ENCODE data around the gene SLCO3A1.

The SLCO3A1 gene

DNA sequence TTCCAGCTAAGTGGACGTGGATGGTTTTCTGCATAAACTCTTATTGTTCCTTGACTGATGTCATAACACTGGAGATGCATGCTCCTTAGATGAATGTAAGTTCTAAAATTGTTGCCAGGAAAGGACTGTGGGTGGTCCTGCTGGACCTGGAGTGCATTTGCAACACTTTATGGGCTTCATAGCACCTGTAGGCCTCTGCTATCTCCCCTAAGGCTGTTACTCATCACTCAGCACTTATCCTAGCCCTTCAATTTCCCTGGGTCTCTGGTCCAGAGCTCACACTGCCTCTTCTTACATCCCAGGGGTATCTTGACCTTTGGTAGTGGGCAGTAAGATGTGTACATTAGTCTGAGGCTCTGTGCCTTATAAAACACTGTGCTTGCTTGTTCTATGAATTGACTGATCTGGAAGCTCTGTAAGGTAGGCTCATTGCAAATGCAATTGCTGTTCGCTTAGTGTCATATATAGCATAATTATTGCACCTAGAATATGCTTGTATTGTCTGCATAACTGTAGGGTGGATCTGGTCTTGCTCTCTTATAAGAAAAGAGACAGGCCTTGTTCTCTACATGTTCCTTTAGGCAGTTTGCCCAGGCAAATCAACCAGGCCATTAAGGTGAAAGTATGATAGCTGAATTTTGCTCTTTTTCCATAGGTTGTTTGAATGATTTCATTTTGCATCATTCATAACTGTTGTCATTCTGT, 35.8 kb downstream of the SLCO3A1 start:
- Histone ChIP-seq H2BK5ac (ENCODE audit: low read length) (no peak overlapping the region), H3K4me3 (ENCODE audit: low read length) (no peak overlapping the region), H3K4me2 (ENCODE audit: low read length) (no peak overlapping the region), H4K5ac (ENCODE audit: low read length) (no peak overlapping the region), H3K56ac (ENCODE audit: low read length) (no peak overlapping the region), H3K27me3 (ENCODE audit: insufficient read depth, low read length, poor library complexity) (no peaks in the 10 kb centered on the region), H3K27ac (ENCODE audit: low read depth, low read length) (no peak overlapping the region), H3K4ac (ENCODE audit: low read depth, low read length) (no peak overlapping the region), H3K23ac (ENCODE audit: low read length) (no peak overlapping the region), H3K36me3 (ENCODE audit: control insufficient read depth, insufficient read depth, low read length) (no peaks in the 10 kb centered on the region), H2BK120ac (ENCODE audit: low read depth, low read length) (no peak overlapping the region), H2BK15ac (replicated peaks; ENCODE audit: low read depth) (no peak overlapping the region), H3K4me1 (ENCODE audit: control insufficient read depth, low read depth, low read length) (no peaks in the 10 kb centered on the region), H4K8ac (ENCODE audit: low read depth, low read length) (no peak overlapping the region), H3K18ac (ENCODE audit: low read length) (no peak overlapping the region), H3K79me1 (ENCODE audit: low read length) (no peaks in the 10 kb centered on the region), H2AK5ac (ENCODE audit: low read length) (no peak overlapping the region), H3K79me2 (ENCODE audit: control insufficient read depth, insufficient read depth, low read length) (no peaks in the 10 kb centered on the region), H3K9ac (ENCODE audit: low read length) (no peak overlapping the region)
- no peak for DNase-seq
- no CpG with 5 or more reads among the region's 2 CpGs for WGBS (ENCODE audit: extremely low coverage, insufficient coverage, low lambda C conversion rate)

DNA sequence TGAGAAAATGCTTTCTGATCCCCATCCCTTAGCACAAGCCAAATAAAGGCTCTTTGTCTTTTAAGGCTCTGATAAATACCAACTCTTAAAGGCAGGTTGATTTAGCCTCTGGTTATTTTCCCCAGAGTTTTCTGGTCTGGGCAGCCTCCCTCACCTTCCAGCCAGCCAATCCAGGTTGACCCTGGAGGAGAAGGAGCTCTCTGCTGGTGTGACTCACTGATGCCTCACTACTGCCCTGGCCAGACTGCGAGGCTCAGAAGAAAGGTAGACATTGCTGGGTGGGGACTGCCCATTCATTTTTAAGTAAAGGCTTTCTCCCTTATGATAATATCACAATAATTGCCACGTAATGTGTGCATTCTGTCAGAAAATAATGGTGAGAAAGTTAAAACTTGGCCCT, 37.1 kb downstream of the SLCO3A1 start:
- H3K27ac ChIP-seq (ENCODE audit: low read depth, low read length) = no peak overlapping the region
- H3K4me2 ChIP-seq (ENCODE audit: low read length) = no peak overlapping the region
- H3K36me3 ChIP-seq (ENCODE audit: control insufficient read depth, insufficient read depth, low read length) = no peaks in the 10 kb centered on the region
- no peaks in the 10 kb centered on the region for H3K27me3 ChIP-seq (ENCODE audit: insufficient read depth, low read length, poor library complexity)
- H3K23ac ChIP-seq (ENCODE audit: low read length) = no peak overlapping the region
- H4K8ac ChIP-seq (ENCODE audit: low read depth, low read length) = no peak overlapping the region
- H2BK15ac ChIP-seq (replicated peaks; ENCODE audit: low read depth) = no peak overlapping the region
- H2AK5ac ChIP-seq (ENCODE audit: low read length) = no peak overlapping the region
- WGBS (ENCODE audit: extremely low coverage, insufficient coverage, low lambda C conversion rate) = no CpG with 5 or more reads among the region's 2 CpGs
- H3K18ac ChIP-seq (ENCODE audit: low read length) = no peak overlapping the region
- H3K4me3 ChIP-seq (ENCODE audit: low read length) = no peak overlapping the region
- no peak overlapping the region for H3K4ac ChIP-seq (ENCODE audit: low read depth, low read length)
- no peak for DNase-seq
- no peak overlapping the region for H2BK120ac ChIP-seq (ENCODE audit: low read depth, low read length)
- H3K56ac ChIP-seq (ENCODE audit: low read length) = no peak overlapping the region
- no peaks in the 10 kb centered on the region for H3K4me1 ChIP-seq (ENCODE audit: control insufficient read depth, low read depth, low read length)
- H2BK5ac ChIP-seq (ENCODE audit: low read length) = no peak overlapping the region
- no peak overlapping the region for H4K5ac ChIP-seq (ENCODE audit: low read length)
- H3K9ac ChIP-seq (ENCODE audit: low read length) = no peak overlapping the region
- H3K79me2 ChIP-seq (ENCODE audit: control insufficient read depth, insufficient read depth, low read length) = no peaks in the 10 kb centered on the region
- no peaks in the 10 kb centered on the region for H3K79me1 ChIP-seq (ENCODE audit: low read length)

DNA sequence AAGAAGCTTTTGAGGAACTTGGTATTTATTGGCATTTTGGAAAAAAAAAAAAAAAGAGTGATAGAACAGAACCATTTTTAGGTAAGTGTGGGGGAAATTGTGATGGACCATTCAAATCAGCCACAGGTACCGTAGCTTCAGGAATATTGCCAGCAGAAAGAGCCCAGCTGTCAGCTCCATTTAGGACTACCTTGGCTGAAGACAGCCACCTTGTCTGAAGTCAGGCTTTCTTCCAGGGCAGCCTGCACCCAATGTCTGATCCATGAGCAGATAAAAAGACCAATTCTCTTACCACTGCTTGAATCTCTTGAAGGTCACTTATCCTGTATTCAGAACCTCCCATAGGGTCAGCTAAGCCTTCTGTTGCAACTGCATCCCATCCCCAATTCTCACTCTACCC, 37.6 kb downstream of the SLCO3A1 start:
- H2BK15ac ChIP-seq (replicated peaks; ENCODE audit: low read depth) = no peak overlapping the region
- H3K4ac ChIP-seq (ENCODE audit: low read depth, low read length) = no peak overlapping the region
- no peak overlapping the region for H2BK5ac ChIP-seq (ENCODE audit: low read length)
- H3K9ac ChIP-seq (ENCODE audit: low read length) = no peak overlapping the region
- H3K27me3 ChIP-seq (ENCODE audit: insufficient read depth, low read length, poor library complexity) = no peaks in the 10 kb centered on the region
- H4K8ac ChIP-seq (ENCODE audit: low read depth, low read length) = no peak overlapping the region
- no peak overlapping the region for H3K4me3 ChIP-seq (ENCODE audit: low read length)
- WGBS (ENCODE audit: extremely low coverage, insufficient coverage, low lambda C conversion rate) = no CpG with 5 or more reads among the region's 1 CpG
- H3K36me3 ChIP-seq (ENCODE audit: control insufficient read depth, insufficient read depth, low read length) = no peaks in the 10 kb centered on the region
- no peak for DNase-seq
- H2BK120ac ChIP-seq (ENCODE audit: low read depth, low read length) = no peak overlapping the region
- H3K4me2 ChIP-seq (ENCODE audit: low read length) = no peak overlapping the region
- H3K79me2 ChIP-seq (ENCODE audit: control insufficient read depth, insufficient read depth, low read length) = no peaks in the 10 kb centered on the region
- no peaks in the 10 kb centered on the region for H3K4me1 ChIP-seq (ENCODE audit: control insufficient read depth, low read depth, low read length)
- H3K18ac ChIP-seq (ENCODE audit: low read length) = no peak overlapping the region
- no peak overlapping the region for H3K27ac ChIP-seq (ENCODE audit: low read depth, low read length)
- H2AK5ac ChIP-seq (ENCODE audit: low read length) = no peak overlapping the region
- H3K56ac ChIP-seq (ENCODE audit: low read length) = no peak overlapping the region
- H3K79me1 ChIP-seq (ENCODE audit: low read length) = no peaks in the 10 kb centered on the region
- H3K23ac ChIP-seq (ENCODE audit: low read length) = no peak overlapping the region
- no peak overlapping the region for H4K5ac ChIP-seq (ENCODE audit: low read length)

- Histone ChIP-seq H3K36me3 (ENCODE audit: control insufficient read depth, insufficient read depth, low read length) (no peaks in the 10 kb centered on the region), H3K27me3 (ENCODE audit: insufficient read depth, low read length, poor library complexity) (no peaks in the 10 kb centered on the region), H3K4me1 (ENCODE audit: control insufficient read depth, low read depth, low read length) (no peaks in the 10 kb centered on the region), H2BK120ac (ENCODE audit: low read depth, low read length) (no peak overlapping the region), H3K18ac (ENCODE audit: low read length) (no peak overlapping the region), H3K4me3 (ENCODE audit: low read length) (no peak overlapping the region), H3K79me2 (ENCODE audit: control insufficient read depth, insufficient read depth, low read length) (no peaks in the 10 kb centered on the region), H2BK5ac (ENCODE audit: low read length) (no peak overlapping the region), H4K8ac (ENCODE audit: low read depth, low read length) (no peak overlapping the region), H3K23ac (ENCODE audit: low read length) (no peak overlapping the region), H3K79me1 (ENCODE audit: low read length) (no peaks in the 10 kb centered on the region), H3K4ac (ENCODE audit: low read depth, low read length) (no peak overlapping the region), H2BK15ac (replicated peaks; ENCODE audit: low read depth) (no peak overlapping the region), H3K27ac (ENCODE audit: low read depth, low read length) (no peak overlapping the region), H3K4me2 (ENCODE audit: low read length) (no peak overlapping the region), H3K9ac (ENCODE audit: low read length) (no peak overlapping the region), H2AK5ac (ENCODE audit: low read length) (no peak overlapping the region), H3K56ac (ENCODE audit: low read length) (no peak overlapping the region), H4K5ac (ENCODE audit: low read length) (no peak overlapping the region)
- no peak for DNase-seq
- no CpG with 5 or more reads among the region's 5 CpGs for WGBS (ENCODE audit: extremely low coverage, insufficient coverage, low lambda C conversion rate)
These were observed 38.4 kb downstream of the SLCO3A1 start for GRCh38 chr15:91891788-91892345.

- no peak overlapping the region for H3K9ac ChIP-seq (ENCODE audit: low read length)
- H3K27me3 ChIP-seq (ENCODE audit: insufficient read depth, low read length, poor library complexity) = no peaks in the 10 kb centered on the region
- no peak overlapping the region for H2BK5ac ChIP-seq (ENCODE audit: low read length)
- H3K4ac ChIP-seq (ENCODE audit: low read depth, low read length) = no peak overlapping the region
- no peak overlapping the region for H4K5ac ChIP-seq (ENCODE audit: low read length)
- no peak overlapping the region for H3K18ac ChIP-seq (ENCODE audit: low read length)
- H2AK5ac ChIP-seq (ENCODE audit: low read length) = no peak overlapping the region
- WGBS (ENCODE audit: extremely low coverage, insufficient coverage, low lambda C conversion rate) = no CpG with 5 or more reads among the region's 5 CpGs
- no peak overlapping the region for H3K4me3 ChIP-seq (ENCODE audit: low read length)
- no peak overlapping the region for H3K27ac ChIP-seq (ENCODE audit: low read depth, low read length)
- no peak overlapping the region for H3K56ac ChIP-seq (ENCODE audit: low read length)
- no peak overlapping the region for H3K23ac ChIP-seq (ENCODE audit: low read length)
- H4K8ac ChIP-seq (ENCODE audit: low read depth, low read length) = no peak overlapping the region
- no peaks in the 10 kb centered on the region for H3K36me3 ChIP-seq (ENCODE audit: control insufficient read depth, insufficient read depth, low read length)
- no peaks in the 10 kb centered on the region for H3K79me2 ChIP-seq (ENCODE audit: control insufficient read depth, insufficient read depth, low read length)
- H2BK120ac ChIP-seq (ENCODE audit: low read depth, low read length) = no peak overlapping the region
- no peak overlapping the region for H3K4me2 ChIP-seq (ENCODE audit: low read length)
- no peaks in the 10 kb centered on the region for H3K4me1 ChIP-seq (ENCODE audit: control insufficient read depth, low read depth, low read length)
- no peak for DNase-seq
- no peak overlapping the region for H2BK15ac ChIP-seq (replicated peaks; ENCODE audit: low read depth)
- no peaks in the 10 kb centered on the region for H3K79me1 ChIP-seq (ENCODE audit: low read length)
These were observed 38.9 kb downstream of the SLCO3A1 start for GRCh38 chr15:91892436-91892835.

DNA sequence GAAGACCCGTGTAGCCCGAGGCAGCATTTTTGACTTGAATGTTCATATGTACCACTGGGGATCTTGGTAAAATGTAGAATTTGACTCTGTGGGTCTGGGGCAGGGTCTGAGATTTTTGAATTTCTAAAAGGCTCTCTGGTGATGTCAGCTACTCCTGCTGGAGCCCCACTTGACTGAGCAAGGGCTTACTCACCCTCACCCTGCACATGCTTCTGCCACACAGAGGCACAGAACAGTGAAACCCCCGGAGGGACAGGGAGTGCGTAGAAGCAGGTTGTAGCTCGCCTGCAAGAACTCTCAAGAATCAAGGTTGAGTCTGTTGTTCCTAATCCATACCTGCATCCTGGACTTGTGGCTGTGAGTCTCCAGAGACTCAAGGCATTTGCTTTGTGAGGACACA, 41.1 kb downstream of the SLCO3A1 start:
- no peak overlapping the region for H3K9ac ChIP-seq (ENCODE audit: low read length)
- no peak overlapping the region for H3K27ac ChIP-seq (ENCODE audit: low read depth, low read length)
- no peak overlapping the region for H2BK15ac ChIP-seq (replicated peaks; ENCODE audit: low read depth)
- no peak overlapping the region for H3K4me2 ChIP-seq (ENCODE audit: low read length)
- no peak overlapping the region for H3K56ac ChIP-seq (ENCODE audit: low read length)
- H2BK120ac ChIP-seq (ENCODE audit: low read depth, low read length) = no peak overlapping the region
- no peak overlapping the region for H3K18ac ChIP-seq (ENCODE audit: low read length)
- DNase-seq = no peak
- WGBS (ENCODE audit: extremely low coverage, insufficient coverage, low lambda C conversion rate) = no CpG with 5 or more reads among the region's 5 CpGs
- no peaks in the 10 kb centered on the region for H3K36me3 ChIP-seq (ENCODE audit: control insufficient read depth, insufficient read depth, low read length)
- H3K4me3 ChIP-seq (ENCODE audit: low read length) = no peak overlapping the region
- H3K79me2 ChIP-seq (ENCODE audit: control insufficient read depth, insufficient read depth, low read length) = no peaks in the 10 kb centered on the region
- H3K4me1 ChIP-seq (ENCODE audit: control insufficient read depth, low read depth, low read length) = no peaks in the 10 kb centered on the region
- H2BK5ac ChIP-seq (ENCODE audit: low read length) = no peak overlapping the region
- no peak overlapping the region for H3K23ac ChIP-seq (ENCODE audit: low read length)
- H4K5ac ChIP-seq (ENCODE audit: low read length) = no peak overlapping the region
- H3K4ac ChIP-seq (ENCODE audit: low read depth, low read length) = no peak overlapping the region
- H4K8ac ChIP-seq (ENCODE audit: low read depth, low read length) = no peak overlapping the region
- H3K27me3 ChIP-seq (ENCODE audit: insufficient read depth, low read length, poor library complexity) = no peaks in the 10 kb centered on the region
- H3K79me1 ChIP-seq (ENCODE audit: low read length) = no peaks in the 10 kb centered on the region
- no peak overlapping the region for H2AK5ac ChIP-seq (ENCODE audit: low read length)
